Liver (tissue), 9 donors: ENCODE results near the gene ATP7B. TPM values are rescaled to one million over a fixed set of nuclear protein-coding genes. Genes with fewer than 3 reads are reported as not detected.

ENCODE experiments used
- DNase-seq: peaks from one replicate; pipeline ENCODE4 v3.0.0-alpha.2; 2017; ENCODE audit warnings: low spot score
- H3K27ac ChIP-seq, 2 donors: one replicate each; pipeline ENCODE4 v1.7.0; 2013; ENCODE audit warnings: inconsistent platforms in 2 of 2, low read length in 2 of 2, control low read depth in 1 of 2, low read depth in 1 of 2, mild to moderate bottlenecking in 1 of 2
- H3K27me3 ChIP-seq, 4 donors: one replicate each; pipeline versions ENCODE4 v1.6.1 to v1.7.0; 2013; ENCODE audit warnings: low read length in 3 of 4, inconsistent platforms in 1 of 4, mild to moderate bottlenecking in 1 of 4, moderate library complexity in 1 of 4; ENCODE audit not compliant: control insufficient read depth in 4 of 4, insufficient read depth in 4 of 4
- H3K36me3 ChIP-seq, 4 donors: one replicate each; pipeline versions ENCODE4 v1.6.1 to v1.7.0; 2013; ENCODE audit warnings: low read length in 3 of 4, mild to moderate bottlenecking in 3 of 4, low read depth in 1 of 4, moderate library complexity in 1 of 4; ENCODE audit not compliant: control insufficient read depth in 4 of 4, insufficient read depth in 3 of 4
- H3K4me1 ChIP-seq, 4 donors: one replicate each; pipeline versions ENCODE4 v1.6.1 to v1.7.0; 2013; ENCODE audit warnings: low read length in 3 of 4, mild to moderate bottlenecking in 3 of 4, moderate library complexity in 1 of 4; ENCODE audit not compliant: control insufficient read depth in 4 of 4, insufficient read depth in 4 of 4
- H3K4me3 ChIP-seq, 3 donors: one replicate each; pipeline versions ENCODE4 v1.6.1 to v1.7.0; 2013; ENCODE audit warnings: low read length in 3 of 3, control low read depth in 1 of 3, low read depth in 1 of 3, mild to moderate bottlenecking in 1 of 3
- H3K9ac ChIP-seq, 2 donors: one replicate each; pipeline ENCODE4 v1.7.0; 2013; ENCODE audit warnings: low read length in 2 of 2, mild to moderate bottlenecking in 2 of 2, moderate library complexity in 2 of 2, control low read depth in 1 of 2, low read depth in 1 of 2
- H3K9me3 ChIP-seq, 4 donors: one replicate each; pipeline versions ENCODE4 v1.6.1 to v1.7.0; 2013; ENCODE audit warnings: low read length in 3 of 4; ENCODE audit not compliant: control insufficient read depth in 4 of 4
- EGR1 ChIP-seq, 2 donors: IDR thresholded peaks; 2 replicates each; pipeline ENCODE4 v1.6.1; 2016 to 2018; ENCODE audit warnings: antibody characterized with exemption in 2 of 2, low read depth in 2 of 2
- FOXA1 ChIP-seq: IDR thresholded peaks from 2 replicates; pipeline ENCODE4 v1.6.1; 2016; ENCODE audit warnings: antibody characterized with exemption
- FOXA2 ChIP-seq: IDR thresholded peaks from 2 replicates; pipeline ENCODE4 v1.6.1; 2016; ENCODE audit warnings: antibody characterized with exemption
- GABPA ChIP-seq, 2 donors: IDR thresholded peaks in 1 of 2; conservative IDR thresholded peaks in 1 of 2; 2 replicates each; pipeline ENCODE4 v1.6.1; 2016; ENCODE audit warnings: antibody characterized with exemption in 2 of 2, mild to moderate bottlenecking in 1 of 2, moderate library complexity in 1 of 2
- HNF4A ChIP-seq, 2 donors: conservative IDR thresholded peaks; 2 replicates each; pipeline ENCODE4 v1.6.1; 2016; ENCODE audit warnings: antibody characterized with exemption in 2 of 2, mild to moderate bottlenecking in 2 of 2
- HNF4G ChIP-seq: IDR thresholded peaks from 2 replicates; pipeline ENCODE4 v1.6.1; 2016; ENCODE audit warnings: antibody characterized with exemption
- JUND ChIP-seq, 2 donors: IDR thresholded peaks; 2 replicates each; pipeline ENCODE4 v1.6.1; 2016; ENCODE audit warnings: antibody characterized with exemption in 2 of 2
- NR2F2 ChIP-seq: IDR thresholded peaks from 2 replicates; pipeline ENCODE4 v1.6.1; 2016; ENCODE audit warnings: antibody characterized with exemption
- RAD21 ChIP-seq, 2 donors: IDR thresholded peaks; 2 replicates each; pipeline ENCODE4 v1.6.1; 2016; ENCODE audit warnings: antibody characterized with exemption in 2 of 2, mild to moderate bottlenecking in 2 of 2
- RXRA ChIP-seq, 2 donors: IDR thresholded peaks; 2 replicates each; pipeline ENCODE4 v1.6.1; 2017 to 2018; ENCODE audit warnings: antibody characterized with exemption in 2 of 2, mild to moderate bottlenecking in 1 of 2
- SP1 ChIP-seq: IDR thresholded peaks from 2 replicates; pipeline ENCODE4 v1.6.1; 2018; ENCODE audit warnings: antibody characterized with exemption, mild to moderate bottlenecking
- TAF1 ChIP-seq: conservative IDR thresholded peaks from 2 replicates; pipeline ENCODE4 v1.6.1; 2016; ENCODE audit warnings: antibody characterized with exemption, mild to moderate bottlenecking
- YY1 ChIP-seq: IDR thresholded peaks from 2 replicates; pipeline ENCODE4 v1.6.1; 2016; ENCODE audit warnings: antibody characterized with exemption, mild to moderate bottlenecking
- WGBS: extraction: QIAGEN DNeasy Blood & Tissue Kit; methylation state at CpG from one replicate; pipeline ENCODE4 v1.1.7; 2013; 5-methylcytosine and 5-hydroxymethylcytosine counted together
- polyA plus RNA-seq, 2 donors: library from polyadenylated mRNA; stranded (reverse) in 1 of 2; unstranded in 1 of 2; fragments of 200-250 nt in 1 of 2; fragments of >200 nt in 1 of 2; fragmentation: Nextera tagmentation in 1 of 2; extraction: Ambion mirVana in 1 of 2; gene quantifications; one replicate each; pipeline versions ENCODE4 v1.2.1 to v1.2.3, GENCODE V29; 2013 to 2015
- total RNA-seq, 2 donors: library from RNA; depleted of rRNA; stranded (reverse); fragments of >200 nt; gene quantifications; one replicate each; pipeline ENCODE4 v1.2.3, GENCODE V29; 2014
- TF ChIP-seq, protein P1 (sequence below): IDR thresholded peaks from 2 replicates; pipeline ENCODE4 v1.6.1; 2016; ENCODE audit warnings: antibody characterized with exemption
- TF ChIP-seq, protein P2 (sequence below): IDR thresholded peaks from 2 replicates; pipeline ENCODE4 v1.6.1; 2016; ENCODE audit warnings: antibody characterized with exemption
- TF ChIP-seq, protein P3 (sequence below): fragments of 150-350 bp; IDR thresholded peaks from 2 replicates; pipeline ENCODE4 v1.5.1; 2017; ENCODE audit warnings: improper control_type of control experiment, low read depth, low read length; ENCODE audit not compliant: missing input control
- TF ChIP-seq, protein P4 (sequence below): IDR thresholded peaks from 2 replicates; pipeline ENCODE4 v1.6.1; 2016; ENCODE audit warnings: antibody characterized with exemption, mild to moderate bottlenecking
- TF ChIP-seq, protein P5 (sequence below): IDR thresholded peaks from 2 replicates; pipeline ENCODE4 v1.6.1; 2016; ENCODE audit warnings: antibody characterized with exemption
- donor health status: healthy.
- donor health status: healthy.
- donor health status: healthy.
- donor health status: healthy.
- donor health status: healthy.

The ATP7B gene
- total and polyA plus RNA-seq, 4 donors: 8.0 to 37.7 (median 22.1) TPM

DNA sequence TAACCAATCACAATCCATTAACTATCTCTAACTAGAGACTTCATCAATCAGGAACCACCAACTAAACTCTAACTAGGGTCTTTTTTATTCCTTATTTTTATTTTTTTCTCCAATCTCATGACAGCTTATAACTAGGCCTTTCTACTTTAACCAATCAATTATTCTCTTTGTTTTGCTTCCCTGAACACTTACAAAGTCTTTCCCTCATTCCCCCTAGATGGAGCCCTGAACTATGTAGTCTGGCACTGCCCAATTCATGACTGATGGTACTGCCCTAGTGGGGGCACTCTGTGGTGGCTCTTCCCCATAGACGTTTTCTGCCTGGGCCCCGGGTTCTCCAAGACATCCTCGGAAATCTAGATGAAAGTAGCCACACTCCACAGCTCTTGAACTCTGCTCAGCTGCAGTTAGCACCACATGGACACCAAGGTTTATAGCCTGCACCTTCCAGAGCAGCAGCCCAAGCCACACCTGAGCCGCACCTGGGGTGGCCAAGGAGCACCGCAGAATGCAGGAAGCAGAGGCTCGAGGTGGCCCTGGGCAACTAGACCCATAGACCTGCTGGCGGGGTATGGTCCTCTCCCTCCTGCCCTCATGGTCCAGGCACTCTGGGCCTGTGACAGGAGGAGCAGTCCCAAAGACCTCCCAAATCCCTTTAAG lies 6.6 kb downstream of the ATP7B start:
- H3K9me3 ChIP-seq: no peaks in the 10 kb centered on the region
- TF ChIP-seq SP1 (no peak), RAD21 (IDR thresholded peaks at IDR 0.05) (peak in 1 of 2 donors; percentile 25), FOXA1 (no peak)
- H3K27me3 ChIP-seq: no peaks in the 10 kb centered on the region
- H3K27ac ChIP-seq: no peak overlapping the region
- no peak overlapping the region for H3K9ac ChIP-seq
- peaks cover 3 to 36% (median 20%) of the 10 kb centered on the region in 4 donors for H3K4me1 ChIP-seq
- H3K36me3 ChIP-seq: no peaks in the 10 kb centered on the region
- no peak for DNase-seq
- no peak overlapping the region for H3K4me3 ChIP-seq
- WGBS: 82% methylated on average over 7 of the region's 7 CpGs

DNA sequence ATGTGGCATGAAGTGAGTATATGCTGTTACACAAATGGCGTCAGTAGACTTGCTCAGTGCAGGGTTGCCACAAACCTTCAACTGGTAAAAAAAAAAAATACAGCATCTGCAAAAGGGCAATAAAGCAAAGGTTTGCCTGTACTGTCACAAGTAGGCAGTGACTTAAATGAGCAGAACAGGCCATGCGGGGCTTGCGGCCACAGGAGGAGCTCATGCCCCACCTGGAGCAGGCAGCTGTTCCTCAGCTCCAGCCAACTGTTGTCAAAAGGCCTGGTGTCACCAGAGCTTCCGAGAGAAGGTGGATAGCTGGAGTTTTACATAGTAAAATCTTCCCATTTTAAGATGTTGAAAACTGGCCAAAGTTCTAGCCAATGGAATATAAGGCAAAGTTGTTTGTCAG lies 7.7 kb downstream of the ATP7B start:
- H3K27ac ChIP-seq: no peak overlapping the region

DNA sequence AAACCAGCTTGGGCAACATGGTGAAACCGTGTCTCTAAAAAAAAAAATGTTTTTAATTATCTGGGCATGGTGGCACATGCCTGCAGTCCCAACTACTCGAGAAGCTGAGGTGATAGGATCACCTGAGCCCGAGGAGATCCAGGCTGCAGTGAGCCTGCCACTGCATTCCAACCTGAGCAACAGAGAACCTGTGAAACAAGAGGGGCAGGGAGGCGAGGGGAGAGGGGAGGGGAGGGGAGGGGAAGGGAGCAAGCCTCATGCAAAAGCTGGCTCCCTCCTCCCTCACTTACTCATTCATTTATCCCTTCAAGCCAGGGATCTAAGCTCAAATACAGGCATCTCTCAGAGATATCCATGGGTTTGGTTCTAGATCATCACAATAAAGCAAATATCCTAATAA lies 8.9 kb downstream of the ATP7B start:
- no peak overlapping the region for H3K27ac ChIP-seq
- H3K27me3 ChIP-seq: no peaks in the 10 kb centered on the region
- no peak overlapping the region for H3K4me3 ChIP-seq
- TF ChIP-seq HNF4A (conservative IDR thresholded peaks at IDR 0.05) (no peak), EGR1 (IDR thresholded peaks at IDR 0.05; ENCODE audit: low read depth in 2 of 2) (no peak), RAD21 (IDR thresholded peaks at IDR 0.05) (no peak), YY1 (no peak), GABPA (IDR thresholded peaks at IDR 0.05 in 1 of 2, conservative IDR thresholded peaks at IDR 0.05 in 1 of 2) (no peak), JUND (IDR thresholded peaks at IDR 0.05) (no peak), FOXA1 (no peak), TAF1 (no peak), FOXA2 (no peak), SP1 (no peak), NR2F2 (no peak), RXRA (IDR thresholded peaks at IDR 0.05) (no peak), HNF4G (no peak)
- TF ChIP-seq, protein P1, sequence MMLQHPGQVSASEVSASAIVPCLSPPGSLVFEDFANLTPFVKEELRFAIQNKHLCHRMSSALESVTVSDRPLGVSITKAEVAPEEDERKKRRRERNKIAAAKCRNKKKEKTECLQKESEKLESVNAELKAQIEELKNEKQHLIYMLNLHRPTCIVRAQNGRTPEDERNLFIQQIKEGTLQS: no peak
- TF ChIP-seq, protein P2, sequence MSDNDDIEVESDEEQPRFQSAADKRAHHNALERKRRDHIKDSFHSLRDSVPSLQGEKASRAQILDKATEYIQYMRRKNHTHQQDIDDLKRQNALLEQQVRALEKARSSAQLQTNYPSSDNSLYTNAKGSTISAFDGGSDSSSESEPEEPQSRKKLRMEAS: no peak
- TF ChIP-seq, protein P3, sequence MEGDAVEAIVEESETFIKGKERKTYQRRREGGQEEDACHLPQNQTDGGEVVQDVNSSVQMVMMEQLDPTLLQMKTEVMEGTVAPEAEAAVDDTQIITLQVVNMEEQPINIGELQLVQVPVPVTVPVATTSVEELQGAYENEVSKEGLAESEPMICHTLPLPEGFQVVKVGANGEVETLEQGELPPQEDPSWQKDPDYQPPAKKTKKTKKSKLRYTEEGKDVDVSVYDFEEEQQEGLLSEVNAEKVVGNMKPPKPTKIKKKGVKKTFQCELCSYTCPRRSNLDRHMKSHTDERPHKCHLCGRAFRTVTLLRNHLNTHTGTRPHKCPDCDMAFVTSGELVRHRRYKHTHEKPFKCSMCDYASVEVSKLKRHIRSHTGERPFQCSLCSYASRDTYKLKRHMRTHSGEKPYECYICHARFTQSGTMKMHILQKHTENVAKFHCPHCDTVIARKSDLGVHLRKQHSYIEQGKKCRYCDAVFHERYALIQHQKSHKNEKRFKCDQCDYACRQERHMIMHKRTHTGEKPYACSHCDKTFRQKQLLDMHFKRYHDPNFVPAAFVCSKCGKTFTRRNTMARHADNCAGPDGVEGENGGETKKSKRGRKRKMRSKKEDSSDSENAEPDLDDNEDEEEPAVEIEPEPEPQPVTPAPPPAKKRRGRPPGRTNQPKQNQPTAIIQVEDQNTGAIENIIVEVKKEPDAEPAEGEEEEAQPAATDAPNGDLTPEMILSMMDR: no peak
- TF ChIP-seq, protein P4, sequence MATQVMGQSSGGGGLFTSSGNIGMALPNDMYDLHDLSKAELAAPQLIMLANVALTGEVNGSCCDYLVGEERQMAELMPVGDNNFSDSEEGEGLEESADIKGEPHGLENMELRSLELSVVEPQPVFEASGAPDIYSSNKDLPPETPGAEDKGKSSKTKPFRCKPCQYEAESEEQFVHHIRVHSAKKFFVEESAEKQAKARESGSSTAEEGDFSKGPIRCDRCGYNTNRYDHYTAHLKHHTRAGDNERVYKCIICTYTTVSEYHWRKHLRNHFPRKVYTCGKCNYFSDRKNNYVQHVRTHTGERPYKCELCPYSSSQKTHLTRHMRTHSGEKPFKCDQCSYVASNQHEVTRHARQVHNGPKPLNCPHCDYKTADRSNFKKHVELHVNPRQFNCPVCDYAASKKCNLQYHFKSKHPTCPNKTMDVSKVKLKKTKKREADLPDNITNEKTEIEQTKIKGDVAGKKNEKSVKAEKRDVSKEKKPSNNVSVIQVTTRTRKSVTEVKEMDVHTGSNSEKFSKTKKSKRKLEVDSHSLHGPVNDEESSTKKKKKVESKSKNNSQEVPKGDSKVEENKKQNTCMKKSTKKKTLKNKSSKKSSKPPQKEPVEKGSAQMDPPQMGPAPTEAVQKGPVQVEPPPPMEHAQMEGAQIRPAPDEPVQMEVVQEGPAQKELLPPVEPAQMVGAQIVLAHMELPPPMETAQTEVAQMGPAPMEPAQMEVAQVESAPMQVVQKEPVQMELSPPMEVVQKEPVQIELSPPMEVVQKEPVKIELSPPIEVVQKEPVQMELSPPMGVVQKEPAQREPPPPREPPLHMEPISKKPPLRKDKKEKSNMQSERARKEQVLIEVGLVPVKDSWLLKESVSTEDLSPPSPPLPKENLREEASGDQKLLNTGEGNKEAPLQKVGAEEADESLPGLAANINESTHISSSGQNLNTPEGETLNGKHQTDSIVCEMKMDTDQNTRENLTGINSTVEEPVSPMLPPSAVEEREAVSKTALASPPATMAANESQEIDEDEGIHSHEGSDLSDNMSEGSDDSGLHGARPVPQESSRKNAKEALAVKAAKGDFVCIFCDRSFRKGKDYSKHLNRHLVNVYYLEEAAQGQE: no peak
- TF ChIP-seq, protein P5, sequence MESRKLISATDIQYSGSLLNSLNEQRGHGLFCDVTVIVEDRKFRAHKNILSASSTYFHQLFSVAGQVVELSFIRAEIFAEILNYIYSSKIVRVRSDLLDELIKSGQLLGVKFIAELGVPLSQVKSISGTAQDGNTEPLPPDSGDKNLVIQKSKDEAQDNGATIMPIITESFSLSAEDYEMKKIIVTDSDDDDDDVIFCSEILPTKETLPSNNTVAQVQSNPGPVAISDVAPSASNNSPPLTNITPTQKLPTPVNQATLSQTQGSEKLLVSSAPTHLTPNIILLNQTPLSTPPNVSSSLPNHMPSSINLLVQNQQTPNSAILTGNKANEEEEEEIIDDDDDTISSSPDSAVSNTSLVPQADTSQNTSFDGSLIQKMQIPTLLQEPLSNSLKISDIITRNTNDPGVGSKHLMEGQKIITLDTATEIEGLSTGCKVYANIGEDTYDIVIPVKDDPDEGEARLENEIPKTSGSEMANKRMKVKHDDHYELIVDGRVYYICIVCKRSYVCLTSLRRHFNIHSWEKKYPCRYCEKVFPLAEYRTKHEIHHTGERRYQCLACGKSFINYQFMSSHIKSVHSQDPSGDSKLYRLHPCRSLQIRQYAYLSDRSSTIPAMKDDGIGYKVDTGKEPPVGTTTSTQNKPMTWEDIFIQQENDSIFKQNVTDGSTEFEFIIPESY: no peak
- no peak for DNase-seq
- H3K36me3 ChIP-seq: no peaks in the 10 kb centered on the region
- peaks cover 3 to 47% (median 35%) of the 10 kb centered on the region in 4 donors for H3K4me1 ChIP-seq
- WGBS: 85% methylated on average over 4 of the region's 4 CpGs
- no peak overlapping the region for H3K9ac ChIP-seq
- H3K9me3 ChIP-seq: no peaks in the 10 kb centered on the region

More for the DNA sequence above, 7.7 kb downstream of the ATP7B start:
- Histone ChIP-seq H3K9ac (no peak overlapping the region), H3K9me3 (no peaks in the 10 kb centered on the region), H3K27me3 (no peaks in the 10 kb centered on the region), H3K4me3 (no peak overlapping the region), H3K4me1 (peaks cover 3 to 41% (median 28%) of the 10 kb centered on the region in 4 donors), H3K36me3 (no peaks in the 10 kb centered on the region)
- TF ChIP-seq NR2F2: no peak
- TF ChIP-seq, protein P1: no peak
- WGBS: 77% methylated on average over 4 of the region's 4 CpGs
- DNase-seq: no peak
